GM10248 (cell line): Measurements from ENCODE around the gene TMEM45B.
A peak's percentile ranks its signal among the peaks of the same experiment; 100 is the strongest.

Source experiments
- CTCF ChIA-PET: fragments of 300-600 bp; sonication (Branson Sonifier 250); formaldehyde crosslinking; extraction: SDS; loops from one replicate; lab custom pipeline; 2021; ENCODE audit warnings: antibody characterized with exemption; lab: Yijun Ruan, JAX
- POLR2A ChIA-PET: fragments of 350-650 bp; sonication (Branson Sonifier 250); formaldehyde crosslinking; extraction: SDS; loops from one replicate; lab custom pipeline; 2020; ENCODE audit warnings: antibody characterized with exemption; lab: Yijun Ruan, JAX
- DNase-seq: peaks from one replicate; pipeline ENCODE4 v3.0.0; 2012; ENCODE audit errors: extremely low spot score
- TF ChIP-seq, protein P1 (sequence below): IDR thresholded peaks from 2 replicates; pipeline ENCODE4 v1.5.1; 2012; ENCODE audit warnings: mild to moderate bottlenecking, low read depth; ENCODE audit errors: extremely low read depth, missing control alignments, control extremely low read depth

TMEM45B gene

DNA sequence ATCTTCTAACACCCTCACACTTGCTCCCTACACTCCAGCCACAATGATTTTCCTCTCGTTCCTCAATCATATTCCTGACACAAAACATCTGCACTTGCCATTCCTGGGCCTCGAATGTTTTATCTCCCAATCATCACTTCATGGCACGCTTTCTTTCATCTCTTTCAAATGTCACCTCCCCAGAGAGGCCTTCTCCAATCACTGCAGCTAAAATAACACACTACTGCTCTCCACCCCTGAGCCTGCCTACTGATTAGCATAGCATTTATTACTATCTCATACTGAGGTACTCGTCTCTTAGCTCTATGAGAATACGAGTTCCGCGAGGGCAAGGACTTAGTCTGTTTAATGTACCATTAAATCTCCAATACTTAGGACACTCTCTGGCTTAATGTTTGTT is 56.3 kb downstream of the TMEM45B start:
- POLR2A ChIA-PET, result no interaction called here
- no peak for DNase-seq
- CTCF ChIA-PET, result no interaction called here
- TF ChIP-seq, protein P1, sequence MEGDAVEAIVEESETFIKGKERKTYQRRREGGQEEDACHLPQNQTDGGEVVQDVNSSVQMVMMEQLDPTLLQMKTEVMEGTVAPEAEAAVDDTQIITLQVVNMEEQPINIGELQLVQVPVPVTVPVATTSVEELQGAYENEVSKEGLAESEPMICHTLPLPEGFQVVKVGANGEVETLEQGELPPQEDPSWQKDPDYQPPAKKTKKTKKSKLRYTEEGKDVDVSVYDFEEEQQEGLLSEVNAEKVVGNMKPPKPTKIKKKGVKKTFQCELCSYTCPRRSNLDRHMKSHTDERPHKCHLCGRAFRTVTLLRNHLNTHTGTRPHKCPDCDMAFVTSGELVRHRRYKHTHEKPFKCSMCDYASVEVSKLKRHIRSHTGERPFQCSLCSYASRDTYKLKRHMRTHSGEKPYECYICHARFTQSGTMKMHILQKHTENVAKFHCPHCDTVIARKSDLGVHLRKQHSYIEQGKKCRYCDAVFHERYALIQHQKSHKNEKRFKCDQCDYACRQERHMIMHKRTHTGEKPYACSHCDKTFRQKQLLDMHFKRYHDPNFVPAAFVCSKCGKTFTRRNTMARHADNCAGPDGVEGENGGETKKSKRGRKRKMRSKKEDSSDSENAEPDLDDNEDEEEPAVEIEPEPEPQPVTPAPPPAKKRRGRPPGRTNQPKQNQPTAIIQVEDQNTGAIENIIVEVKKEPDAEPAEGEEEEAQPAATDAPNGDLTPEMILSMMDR, result no peak

DNA sequence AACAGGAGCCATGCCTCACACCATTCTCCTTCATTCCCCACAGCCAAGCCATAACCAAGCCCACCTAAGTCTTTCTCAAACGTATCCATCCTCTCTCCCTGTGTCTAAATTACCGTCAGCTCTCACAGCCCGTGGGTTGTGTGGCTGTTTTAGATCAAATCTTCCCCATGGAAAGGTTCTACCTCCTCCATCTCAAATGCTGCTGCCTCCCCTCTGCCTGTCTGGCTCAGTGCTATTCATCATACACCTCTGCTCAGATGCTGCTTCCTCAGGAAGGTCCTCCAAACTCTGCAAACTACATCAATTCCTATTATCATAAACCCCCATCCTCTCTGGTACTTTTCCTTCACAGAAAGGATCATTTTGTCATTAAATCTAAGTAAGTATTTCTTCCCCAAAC is 64.7 kb downstream of the TMEM45B start:
- TF ChIP-seq, protein P1, result no peak
- CTCF ChIA-PET, result no interaction called here
- POLR2A ChIA-PET, result no interaction called here
- no peak for DNase-seq

DNA sequence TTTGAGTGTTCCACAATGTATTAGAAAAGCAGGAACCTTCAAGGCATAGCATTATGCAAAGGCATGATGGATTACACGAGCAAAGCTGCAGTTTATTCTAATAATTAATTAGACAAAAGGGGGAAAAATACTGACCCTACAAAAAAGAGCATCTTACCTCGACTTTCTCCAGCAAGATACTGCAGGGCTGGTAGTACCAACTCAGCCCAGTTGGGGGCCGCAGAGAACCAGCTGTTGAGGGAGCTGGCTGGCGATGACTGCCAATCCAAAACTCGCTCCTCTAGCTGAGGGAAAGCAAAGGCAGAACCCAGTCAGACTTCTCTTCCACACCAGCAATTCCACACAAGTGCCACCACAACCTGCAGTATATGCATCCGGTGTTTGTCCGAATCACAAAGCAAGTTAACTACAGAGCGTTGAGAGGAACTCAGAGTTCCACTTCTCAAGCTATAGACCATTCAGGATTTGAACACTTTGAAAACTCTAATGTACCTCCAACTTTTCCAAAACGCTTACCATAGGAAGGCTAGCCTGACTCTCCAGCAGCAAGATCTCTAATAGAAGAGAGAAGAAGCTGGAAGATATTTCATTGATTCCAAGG is 66.0 kb downstream of the TMEM45B start:
- ChIA-PET CTCF (interaction anchor here (0.8 to 2.8 kb wide), 9 partner anchors 8 to 250 kb away, joined by 3 to 17 read pairs (median 3); no protein-coding TSS in a partner anchor), POLR2A (no interaction called here)
- TF ChIP-seq, protein P1, result peak; percentile 23
- DNase-seq, result peak; percentile 31

DNA sequence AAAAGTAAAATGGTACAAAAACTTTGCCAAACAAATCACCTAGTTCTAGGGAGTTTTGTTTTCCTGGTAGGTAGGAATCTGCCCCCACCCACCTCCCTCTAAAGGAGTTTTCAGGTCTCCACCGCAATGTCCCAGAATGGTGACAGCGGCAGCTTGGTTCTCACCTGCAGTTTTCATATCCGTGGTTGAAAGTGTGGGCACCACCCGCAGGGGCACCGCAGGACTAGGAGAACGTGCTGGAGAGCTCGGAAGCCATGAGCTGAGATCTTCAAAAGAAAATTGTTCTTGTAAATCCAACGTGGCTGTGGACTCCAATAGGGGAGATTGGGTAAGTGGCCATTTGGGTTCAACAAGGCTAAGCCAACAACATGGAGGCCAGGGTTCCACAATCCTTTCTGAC is 68.9 kb downstream of the TMEM45B start:
- CTCF ChIA-PET, result interaction anchor here (0.8 kb wide), 1 partner anchor 25 kb away, joined by 3 read pairs; no protein-coding TSS in a partner anchor
- DNase-seq, result no peak
- POLR2A ChIA-PET, result no interaction called here
- TF ChIP-seq, protein P1, result no peak

DNA sequence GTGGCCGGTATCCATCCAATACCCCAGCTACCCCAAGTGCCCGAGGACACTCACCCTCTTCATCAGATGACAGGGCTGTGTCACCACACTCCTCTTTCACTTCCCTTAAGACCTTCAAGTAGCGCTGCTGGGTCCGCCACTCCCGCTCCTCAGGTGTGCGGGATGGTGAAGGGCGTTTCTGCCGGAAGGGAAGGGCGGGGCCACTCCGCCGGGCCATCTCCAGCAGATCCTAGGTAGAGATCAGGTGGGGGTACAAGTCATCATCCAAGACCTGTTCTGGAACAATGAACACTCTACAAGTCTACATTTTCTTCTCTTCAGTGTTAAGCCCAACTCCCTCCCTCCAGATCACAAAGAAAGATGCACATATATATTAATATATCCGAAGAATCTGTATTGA is 69.7 kb downstream of the TMEM45B start:
- ChIA-PET POLR2A (no interaction called here), CTCF (interaction anchor here (1.0 to 1.4 kb wide), 2 partner anchors 10 to 11 kb away, joined by 3 to 4 read pairs; no protein-coding TSS in a partner anchor)
- no peak for DNase-seq
- TF ChIP-seq, protein P1, result no peak

DNA sequence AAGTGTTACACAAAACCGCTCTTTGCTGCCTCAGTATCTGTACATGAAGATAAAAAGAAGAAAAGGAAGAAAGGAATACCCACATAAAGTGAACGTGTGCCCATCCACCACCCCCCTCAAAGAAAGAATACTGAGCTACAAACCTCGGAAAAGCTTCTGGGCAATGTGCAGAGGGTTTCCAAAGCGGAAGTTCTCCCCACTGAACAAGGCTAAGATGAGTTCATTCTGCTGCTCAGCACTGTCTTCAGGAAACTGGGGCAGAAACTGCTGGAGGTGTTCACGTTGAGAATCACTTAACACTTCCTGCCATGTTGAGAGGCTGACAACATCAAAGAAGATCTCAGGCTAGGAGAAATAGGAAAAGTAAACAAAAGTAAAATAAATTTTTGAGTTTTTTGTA is 72.8 kb downstream of the TMEM45B start:
- ChIA-PET CTCF (interaction anchor here (1.0 to 2.3 kb wide), 2 partner anchors 15 to 243 kb away, joined by 4 to 7 read pairs; no protein-coding TSS in a partner anchor), POLR2A (no interaction called here)
- no peak for DNase-seq
- TF ChIP-seq, protein P1, result no peak
